ENCODE measurements around the gene NOCT.
"Not testable (repeated sequence)": the region's sequence is repeated elsewhere in the genome, so short reads cannot be mapped to it uniquely, and the experiment has no call there.

The NOCT gene, protein sequence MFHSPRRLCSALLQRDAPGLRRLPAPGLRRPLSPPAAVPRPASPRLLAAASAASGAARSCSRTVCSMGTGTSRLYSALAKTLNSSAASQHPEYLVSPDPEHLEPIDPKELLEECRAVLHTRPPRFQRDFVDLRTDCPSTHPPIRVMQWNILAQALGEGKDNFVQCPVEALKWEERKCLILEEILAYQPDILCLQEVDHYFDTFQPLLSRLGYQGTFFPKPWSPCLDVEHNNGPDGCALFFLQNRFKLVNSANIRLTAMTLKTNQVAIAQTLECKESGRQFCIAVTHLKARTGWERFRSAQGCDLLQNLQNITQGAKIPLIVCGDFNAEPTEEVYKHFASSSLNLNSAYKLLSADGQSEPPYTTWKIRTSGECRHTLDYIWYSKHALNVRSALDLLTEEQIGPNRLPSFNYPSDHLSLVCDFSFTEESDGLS

DNA sequence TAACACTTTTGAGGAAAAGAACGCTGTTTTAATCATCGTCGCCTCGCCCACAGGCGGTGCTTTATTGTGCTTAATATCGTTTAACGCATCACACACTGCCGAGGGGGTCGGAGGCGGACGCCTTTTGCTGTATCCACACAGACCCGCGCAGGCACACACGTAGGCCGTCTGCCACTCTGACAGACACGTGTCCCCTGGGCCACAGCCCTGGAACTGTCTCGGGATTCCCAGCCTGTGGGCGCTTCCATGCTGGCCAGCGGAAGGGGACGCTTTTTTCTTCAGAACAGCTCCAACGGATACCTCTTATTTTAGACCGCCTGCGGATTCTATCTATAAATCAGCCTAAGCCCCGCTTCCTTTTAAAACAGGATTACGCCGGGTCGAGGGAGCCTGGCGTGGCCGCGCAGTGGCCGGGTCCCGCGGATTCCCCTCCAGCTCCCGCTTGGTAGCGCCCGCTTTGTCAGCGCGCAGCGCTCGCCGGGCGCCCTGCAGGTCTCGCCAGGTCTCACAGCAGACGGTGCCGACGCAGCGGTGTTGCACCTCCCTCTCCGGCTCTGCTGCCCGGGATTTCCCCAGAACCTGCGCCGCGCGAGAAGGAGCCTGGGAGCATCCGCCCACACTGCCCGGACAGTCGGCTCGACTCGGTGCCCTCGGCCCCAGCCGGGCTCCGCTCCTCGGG is at the start of gene NOCT:
Gene NOCT, plus strand, starts transcription at position 513 of the 679 bp plus-strand sequence. CDS start 201 bp downstream, outside the sequence.
- DNase-seq (ENCODE audit: low read depth in 2 of 2) = peak; percentile 92 to 94

DNA sequence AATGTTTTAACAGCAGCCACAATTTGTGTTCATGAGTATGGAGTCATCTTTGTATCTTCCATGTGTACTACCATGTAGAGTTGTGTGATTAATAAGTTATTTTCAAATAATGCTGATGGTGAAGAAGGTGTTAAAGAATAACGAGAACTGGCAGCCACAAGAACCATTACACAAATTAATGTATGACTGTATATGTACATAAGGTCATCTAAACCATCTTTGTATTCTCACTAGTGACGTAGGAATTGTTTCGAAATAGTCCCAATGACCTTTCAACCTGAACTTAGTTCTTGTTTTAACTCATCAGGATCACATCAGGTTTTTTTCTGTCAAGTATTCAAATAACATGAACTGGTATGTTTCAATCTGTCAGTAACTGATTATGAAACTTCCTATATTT is 48.3 kb upstream of the NOCT start:
- no peak for DNase-seq (ENCODE audit: low read depth in 2 of 2)

DNA sequence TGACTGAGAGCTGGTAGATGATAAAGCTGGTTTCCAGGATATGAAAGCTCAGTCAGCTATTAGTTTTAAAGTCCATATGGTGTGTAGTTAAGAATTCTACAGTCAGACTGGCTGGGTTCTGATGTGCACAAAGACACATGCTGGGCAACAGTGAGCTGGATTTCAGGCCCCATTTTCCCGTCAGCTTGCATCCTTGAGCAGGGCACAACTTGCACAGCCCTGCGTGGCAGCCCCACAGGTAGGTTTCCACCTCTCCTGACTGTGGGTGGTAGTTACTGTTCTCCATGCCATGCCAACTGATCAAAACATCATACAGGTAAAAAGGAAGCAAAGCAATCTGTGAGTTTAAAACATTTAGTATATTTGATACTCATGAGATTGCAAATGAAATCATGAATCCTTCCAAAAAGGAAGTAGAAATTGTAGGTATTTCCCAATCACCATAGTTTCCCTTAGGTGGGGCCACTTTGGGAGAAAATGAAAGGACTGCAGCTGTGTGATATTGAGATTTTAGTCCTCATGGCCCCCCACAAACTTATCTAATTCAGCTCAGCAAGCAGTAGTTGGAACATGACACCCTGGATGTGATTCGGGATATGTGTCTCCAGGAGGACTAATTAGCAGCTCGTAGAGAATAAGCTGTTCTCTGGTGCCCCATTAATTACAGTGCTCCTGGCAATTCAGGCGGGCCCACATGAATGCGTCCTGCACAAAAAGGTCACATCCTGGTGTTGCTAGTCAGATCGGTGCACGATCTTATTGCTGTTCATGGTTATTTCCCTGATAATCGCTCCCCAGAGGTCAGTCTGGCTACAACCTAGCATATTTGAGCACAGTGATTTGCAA is 42.4 kb upstream of the NOCT start:
- no peak for DNase-seq (ENCODE audit: low read depth in 2 of 2)

DNA sequence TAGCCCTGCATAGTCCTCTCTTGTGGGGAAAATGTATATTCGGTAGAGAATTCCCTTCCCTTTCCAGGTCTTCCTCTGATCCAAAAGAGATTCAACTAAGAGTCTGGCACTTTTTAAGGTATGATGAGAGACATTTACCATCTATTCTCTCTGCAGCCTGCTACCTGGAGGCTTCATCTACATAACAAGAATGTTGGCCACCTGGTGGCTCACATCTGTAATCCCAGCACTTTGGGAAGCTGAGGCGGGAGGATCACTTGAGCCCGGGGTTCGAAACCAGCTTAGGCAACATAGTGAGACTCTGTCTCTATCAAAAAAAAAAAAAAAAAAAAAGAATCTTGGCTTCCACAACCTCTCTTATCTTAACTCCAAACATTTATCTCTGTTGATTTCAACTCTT is 40.4 kb upstream of the NOCT start:
- DNase-seq (ENCODE audit: low read depth in 2 of 2) = no peak

DNA sequence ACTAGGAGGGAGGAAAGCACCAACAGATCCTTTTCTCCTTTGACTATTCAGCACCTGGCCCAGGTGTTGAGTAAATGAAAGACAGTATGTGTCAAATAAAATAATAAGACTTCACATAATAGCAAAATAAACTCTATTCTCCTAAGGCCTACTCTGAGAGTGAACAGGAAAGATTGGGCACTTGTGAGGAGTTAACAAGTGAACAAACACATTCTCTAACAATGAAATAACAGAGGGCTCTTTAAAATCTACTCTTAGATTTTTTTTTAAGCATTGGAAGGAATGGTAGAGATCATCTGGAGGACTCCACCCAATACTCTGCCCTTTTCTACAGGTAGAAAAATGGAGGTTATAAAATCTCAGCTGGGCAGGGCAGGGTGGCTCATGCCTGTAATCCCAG is 39.1 kb upstream of the NOCT start:
- no peak for DNase-seq (ENCODE audit: low read depth in 2 of 2)

DNA sequence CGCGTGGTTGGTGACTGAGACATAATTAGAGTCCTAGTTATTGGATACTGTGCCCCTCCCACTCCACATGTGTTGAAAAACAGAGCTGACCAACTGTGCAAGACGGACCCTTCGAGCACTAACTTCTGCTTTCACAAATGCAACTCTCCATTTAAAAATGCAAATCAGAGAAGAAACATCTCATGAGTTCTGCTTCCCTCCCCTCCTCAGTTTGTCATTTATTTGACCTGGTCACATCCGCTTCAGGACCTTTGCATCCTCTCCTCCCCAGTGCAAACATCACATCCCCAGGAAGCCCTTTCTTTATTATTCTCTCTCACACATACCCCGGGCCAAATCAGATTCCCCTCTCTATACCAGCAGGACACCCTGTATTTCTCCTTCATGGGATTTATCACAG is 38.1 kb upstream of the NOCT start:
- DNase-seq (ENCODE audit: low read depth in 2 of 2) = no peak

DNA sequence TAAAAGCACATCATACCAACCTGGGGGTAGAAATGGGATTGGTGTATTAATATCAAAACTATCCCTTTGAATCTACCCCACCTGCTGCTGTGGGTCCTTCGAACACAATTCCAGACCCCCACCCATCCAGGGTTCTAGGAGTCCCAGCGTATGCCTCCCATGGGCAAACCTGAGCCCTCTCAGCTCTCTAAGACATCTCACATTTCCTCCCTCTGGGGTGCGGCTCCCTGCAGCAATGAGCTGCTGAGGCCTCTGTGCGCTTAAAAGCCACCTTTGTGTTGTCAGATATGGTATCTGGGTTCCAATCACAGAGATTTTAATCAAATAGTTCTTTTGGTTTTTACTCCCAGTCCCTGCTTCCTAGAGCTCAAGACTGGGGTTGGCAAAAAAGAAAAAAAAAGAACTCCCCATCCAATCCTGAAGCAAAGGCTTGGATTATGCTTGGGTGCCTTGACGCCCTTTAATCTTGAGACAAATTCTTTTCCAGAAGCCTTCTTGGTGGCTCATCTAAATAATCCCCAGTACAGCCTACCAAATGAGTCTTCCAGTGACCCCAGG is 37.5 kb upstream of the NOCT start:
- DNase-seq (ENCODE audit: low read depth in 2 of 2) = no peak

DNA sequence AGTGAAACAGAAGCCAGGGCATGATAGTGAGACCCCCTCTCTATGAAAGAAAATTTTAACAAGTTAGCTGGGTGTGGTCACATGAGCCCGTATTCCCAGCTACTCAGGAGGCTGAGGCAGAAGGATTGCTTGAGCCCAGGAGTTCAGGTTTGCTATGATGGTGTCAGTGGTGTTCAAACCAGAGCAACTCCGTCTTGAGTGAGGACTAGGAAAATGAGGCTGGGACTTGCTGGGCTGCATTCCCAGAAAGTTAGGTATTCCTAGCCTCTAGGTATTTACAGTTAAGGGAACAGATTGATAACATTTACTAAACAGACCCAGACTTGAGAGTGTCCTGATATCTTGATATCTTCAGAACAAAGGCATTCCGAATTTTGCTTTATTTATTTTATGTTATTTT is 37.0 kb upstream of the NOCT start:
- no peak for DNase-seq (ENCODE audit: low read depth in 2 of 2)

DNA sequence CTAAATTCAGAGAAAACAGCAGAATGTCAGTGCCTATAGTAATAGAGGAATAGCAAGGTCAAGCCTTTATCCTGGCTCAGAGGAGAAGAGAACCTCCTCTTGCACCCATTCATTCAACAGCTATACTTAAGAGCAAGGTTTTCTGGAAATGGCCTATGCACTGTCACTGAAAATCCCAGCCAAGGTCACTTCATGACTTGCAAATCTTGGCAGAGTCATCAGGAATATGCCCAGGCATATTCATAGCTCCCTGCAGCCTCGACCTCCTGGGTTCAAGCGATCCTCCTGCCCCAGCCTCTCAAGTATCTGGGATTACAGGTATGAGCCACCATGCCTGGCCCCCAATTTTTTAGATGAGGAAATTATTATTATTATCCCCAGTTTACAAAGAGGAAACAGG is 35.8 kb upstream of the NOCT start:
- no peak for DNase-seq (ENCODE audit: low read depth in 2 of 2)

DNA sequence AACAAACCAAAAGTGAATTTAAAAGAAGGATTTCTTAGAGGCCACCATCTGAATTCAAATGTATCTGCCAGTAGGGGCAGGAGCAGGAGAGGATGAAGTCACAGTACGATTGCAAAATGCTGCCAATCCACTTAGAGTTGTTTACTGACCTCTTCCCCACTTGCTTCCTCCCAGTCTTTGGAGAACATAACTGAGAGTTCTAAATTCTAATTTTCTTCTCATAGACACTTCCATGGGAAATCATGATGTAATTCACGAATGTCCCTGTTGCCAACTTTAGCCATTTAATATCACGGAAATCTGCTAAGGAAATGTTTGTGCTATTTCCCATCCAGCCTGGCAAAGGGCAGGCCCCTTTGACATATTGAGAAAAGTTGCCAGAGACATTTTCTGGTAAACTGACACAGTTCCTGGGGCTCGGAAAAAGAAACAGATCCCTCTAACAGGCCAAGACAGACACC is 33.6 kb upstream of the NOCT start:
- no peak for DNase-seq (ENCODE audit: low read depth in 2 of 2)

DNA sequence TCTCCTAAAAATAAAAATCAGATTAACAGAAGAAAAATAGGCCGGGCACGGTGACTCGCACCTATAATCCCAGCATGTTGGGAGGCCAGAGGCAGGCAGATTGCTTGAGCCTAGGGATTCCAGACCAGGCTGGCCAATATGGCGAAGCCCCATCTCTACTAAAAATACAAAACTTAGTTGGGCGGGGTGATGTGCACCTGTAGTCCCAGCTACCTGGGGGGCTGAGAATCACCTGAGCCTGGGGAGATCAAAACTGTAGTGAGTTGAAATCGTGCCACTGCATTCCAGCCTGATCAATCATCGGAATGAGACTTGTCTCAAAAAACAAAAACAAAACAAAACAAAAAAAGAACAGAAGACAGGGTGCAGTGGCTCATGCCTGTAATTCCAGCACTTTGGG is 32.8 kb upstream of the NOCT start:
- DNase-seq (ENCODE audit: low read depth in 2 of 2) = no peak

DNA sequence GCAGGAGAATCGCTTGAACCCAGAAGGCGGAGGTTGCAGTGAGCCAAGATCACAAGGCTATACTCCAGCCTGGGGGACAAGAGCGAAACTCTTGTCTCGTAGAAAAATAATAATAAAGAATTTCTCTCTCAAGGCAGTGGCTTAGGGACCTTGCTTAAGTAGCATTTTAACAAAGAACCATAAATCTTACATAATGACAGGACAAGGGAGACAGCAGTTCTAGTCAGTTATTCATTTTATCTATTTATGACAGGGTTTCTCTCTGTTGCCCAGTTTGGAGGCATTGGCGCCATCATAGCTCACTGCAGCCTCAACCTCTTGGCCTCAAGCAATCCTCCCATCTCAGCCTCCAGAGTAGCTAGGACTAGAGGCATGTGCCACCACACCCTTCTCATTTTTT is 31.9 kb upstream of the NOCT start:
- no peak for DNase-seq (ENCODE audit: low read depth in 2 of 2)

DNA sequence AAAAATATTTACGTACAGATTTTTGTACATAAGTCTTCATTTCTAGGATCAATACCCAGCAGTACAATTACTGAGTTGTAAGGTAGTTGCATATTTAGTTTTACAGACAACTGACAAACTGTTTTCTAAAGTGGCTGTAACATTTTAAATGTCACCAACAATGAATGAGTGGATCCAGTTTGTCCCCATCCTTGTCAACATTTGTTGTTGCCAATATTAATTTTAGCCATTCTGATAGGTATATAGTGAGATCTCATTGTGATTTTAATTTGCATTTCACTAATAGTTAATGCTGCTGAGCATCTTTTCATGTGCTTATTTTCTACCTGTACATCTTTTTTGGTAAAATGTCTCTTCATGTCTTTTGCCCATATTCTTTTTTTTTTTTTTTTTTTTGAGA is 30.9 kb upstream of the NOCT start:
- no peak for DNase-seq (ENCODE audit: low read depth in 2 of 2)

DNA sequence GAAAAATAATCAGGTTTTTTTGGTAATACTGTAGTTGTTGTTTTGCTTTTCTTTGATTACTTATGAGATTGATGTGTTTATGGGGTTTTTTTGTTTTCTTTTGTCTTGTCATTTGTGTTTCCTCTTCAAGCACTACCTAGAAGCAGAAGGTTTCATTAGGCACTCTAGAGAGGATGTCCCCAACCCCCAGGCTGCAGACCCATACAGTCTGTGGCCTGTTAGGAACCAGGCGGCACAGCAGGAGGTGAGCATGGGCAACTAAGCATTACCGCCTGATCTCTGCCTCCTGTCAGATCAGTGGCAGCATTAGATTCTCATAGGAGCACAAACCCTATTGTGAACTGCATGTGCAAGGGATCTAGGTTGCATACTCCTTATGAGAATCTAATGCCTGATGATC is 22.9 kb upstream of the NOCT start:
- DNase-seq (ENCODE audit: low read depth in 2 of 2) = no peak

DNA sequence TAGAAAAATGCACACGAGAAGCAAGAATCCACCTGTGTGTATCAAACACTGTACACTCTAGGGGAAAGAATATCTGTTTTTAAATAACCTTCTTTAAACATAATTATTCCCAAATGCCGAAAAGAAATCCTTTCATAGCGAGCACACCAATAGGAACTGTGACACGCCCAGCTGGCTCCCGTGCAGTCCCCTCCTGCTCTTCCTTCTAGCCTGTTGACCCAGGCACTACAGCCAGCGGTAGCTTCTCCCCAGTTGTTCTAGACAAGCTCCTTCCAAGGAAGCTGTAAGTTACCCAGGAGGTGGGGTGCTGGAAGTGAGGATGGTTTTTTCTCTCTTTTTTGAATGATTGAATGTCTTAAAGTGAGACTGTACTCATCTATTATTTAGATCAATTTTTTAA is 19.5 kb upstream of the NOCT start:
- DNase-seq (ENCODE audit: low read depth in 2 of 2) = no peak

DNA sequence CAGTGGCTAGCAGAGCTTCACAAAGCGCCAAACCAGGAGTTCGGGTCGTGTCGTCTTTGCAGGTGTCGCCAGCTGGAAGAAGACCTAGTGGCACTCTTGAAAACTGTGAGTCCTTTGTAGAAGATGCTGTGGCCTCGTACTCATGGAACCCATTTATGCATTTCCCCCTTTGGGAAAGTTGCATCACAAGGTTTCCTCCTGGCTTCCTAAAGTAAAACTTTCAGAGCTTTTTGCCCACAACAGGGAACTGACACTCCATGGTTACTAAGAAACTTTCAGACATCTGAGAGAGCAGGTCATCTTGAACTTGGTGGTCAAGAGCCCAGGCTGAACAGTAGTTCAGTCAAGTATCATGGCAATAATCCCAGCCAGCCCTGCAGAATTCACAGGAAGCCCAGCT is 15.9 kb upstream of the NOCT start:
- no peak for DNase-seq (ENCODE audit: low read depth in 2 of 2)

DNA sequence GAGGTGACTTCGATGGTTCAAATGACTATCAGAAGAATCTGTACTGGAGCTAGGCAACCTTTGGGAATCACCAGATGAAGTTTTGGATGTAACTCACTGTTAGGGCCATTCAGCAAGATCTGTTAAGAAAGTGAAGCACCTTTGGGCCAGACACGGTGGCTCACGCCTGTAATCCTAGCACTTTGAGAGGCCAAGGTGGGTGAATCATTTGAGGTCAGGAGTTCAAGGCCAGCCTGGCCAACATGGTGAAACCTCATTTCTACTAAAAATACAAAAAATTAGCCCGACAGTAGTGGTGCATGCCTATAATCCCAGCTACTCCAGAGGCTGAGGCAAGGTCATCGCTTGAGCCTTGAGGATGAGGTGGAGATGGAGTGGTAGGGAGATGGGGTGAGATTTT is 15.4 kb upstream of the NOCT start:
- DNase-seq (ENCODE audit: low read depth in 2 of 2) = not testable (repeated sequence)

DNA sequence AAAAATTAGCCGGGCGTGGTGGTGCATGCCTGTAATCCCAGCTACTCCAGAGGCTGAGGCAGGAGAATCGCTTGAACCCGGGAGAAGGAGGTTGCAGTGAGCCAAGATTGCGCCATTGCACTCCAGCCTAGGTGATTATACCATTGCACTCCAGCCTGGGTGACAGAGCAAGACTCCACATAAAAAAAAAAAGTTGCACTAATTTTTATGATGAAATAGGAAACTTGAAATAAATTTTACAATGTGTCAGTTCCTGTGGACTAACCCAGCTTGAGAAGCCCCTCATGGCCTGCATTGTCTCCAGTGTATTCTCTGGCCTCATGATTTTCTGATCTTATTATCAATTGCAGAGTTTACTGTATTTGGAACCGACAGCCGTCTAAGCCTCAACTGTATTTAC is 14.2 kb upstream of the NOCT start:
- DNase-seq (ENCODE audit: low read depth in 2 of 2) = not testable (repeated sequence)

DNA sequence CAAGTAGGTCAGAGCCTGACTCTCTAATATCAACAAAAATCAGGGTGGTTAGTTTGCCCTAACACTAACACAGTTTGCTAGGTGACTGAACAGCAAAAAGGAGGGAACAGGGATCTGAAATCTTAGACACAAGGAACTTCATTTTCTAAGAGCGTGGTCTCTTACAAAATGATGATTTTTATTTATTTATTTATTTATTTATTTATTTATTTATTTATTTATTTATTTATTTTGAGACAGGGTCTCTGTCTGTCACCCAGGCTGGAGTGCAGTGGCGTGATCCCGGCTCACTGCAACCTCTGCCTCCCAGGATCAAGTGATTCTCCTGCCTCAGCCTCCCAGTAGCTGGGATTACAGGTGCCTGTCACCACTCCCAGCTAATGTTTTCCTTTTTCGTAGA is 11.9 kb upstream of the NOCT start:
- DNase-seq (ENCODE audit: low read depth in 2 of 2) = not testable (repeated sequence)

DNA sequence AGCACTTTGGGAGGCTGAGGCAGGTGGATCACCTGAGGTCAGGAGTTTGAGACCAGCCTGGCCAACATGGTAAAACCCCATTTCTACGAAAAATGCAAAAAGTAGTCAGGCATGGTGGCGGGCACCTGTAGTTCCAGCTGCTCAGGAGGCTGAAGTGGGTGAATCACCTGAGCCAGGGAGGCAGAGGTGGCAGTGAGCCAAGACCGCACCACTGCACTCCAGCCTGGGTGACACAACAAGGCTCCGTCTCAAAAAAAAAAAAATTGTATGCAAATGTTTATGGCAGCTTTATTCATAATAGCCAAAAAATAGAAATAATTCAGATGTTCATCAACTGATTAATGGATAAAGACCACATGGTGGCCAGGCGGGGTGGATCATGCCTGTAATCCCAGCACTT is 9.8 kb upstream of the NOCT start:
- no peak for DNase-seq (ENCODE audit: low read depth in 2 of 2)

DNA sequence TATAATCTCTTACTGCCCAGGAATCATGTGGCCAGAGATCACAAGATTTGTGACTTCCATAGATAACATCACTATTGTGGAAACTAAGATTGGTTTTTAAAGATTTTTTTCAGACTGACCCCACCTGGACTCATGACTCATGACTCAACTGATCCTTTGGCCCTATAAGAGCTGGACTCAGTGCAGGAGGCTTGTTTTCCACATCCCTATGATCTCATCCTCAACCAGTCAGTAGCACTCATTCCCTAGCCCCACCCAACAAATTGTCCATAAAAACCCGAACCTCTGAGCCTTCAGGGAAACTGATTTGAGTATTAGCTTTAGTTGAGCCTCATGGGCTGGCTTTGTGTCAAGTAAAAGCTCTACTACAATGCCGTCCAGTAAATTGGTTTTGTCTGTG is 7.9 kb upstream of the NOCT start:
- no peak for DNase-seq (ENCODE audit: low read depth in 2 of 2)

DNA sequence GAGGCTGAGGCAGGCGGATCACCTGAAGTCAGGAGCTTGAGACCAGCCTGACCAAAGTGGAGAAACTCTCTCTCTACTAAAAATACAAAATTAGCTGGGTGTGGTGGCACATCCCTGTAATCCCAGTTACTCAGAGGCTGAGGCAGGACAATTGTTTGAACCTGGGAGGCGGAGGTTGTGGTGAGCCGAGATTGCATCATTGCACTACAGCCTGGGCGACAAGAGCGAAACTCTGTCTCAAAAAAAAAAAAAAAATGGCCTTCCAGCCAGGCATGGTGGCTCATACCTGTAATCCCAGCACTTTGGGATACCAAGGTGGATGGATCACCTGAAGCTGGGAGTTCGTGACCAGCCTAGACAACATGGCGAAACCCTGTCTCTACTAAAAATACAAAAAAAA is 7.3 kb upstream of the NOCT start:
- DNase-seq (ENCODE audit: low read depth in 2 of 2) = not testable (repeated sequence)
